DOHH2 (cell line): ENCODE data around the gene SMAP1.

ENCODE experiments used
- H3F3A ChIP-seq: fragments of 200-600 bp; sonication (generic), shearing (Covaris generic); 2 replicates; pipeline ENCODE4 v1.6.0; 2016; ENCODE audit warnings: antibody characterized with exemption, mild to moderate bottlenecking; ENCODE audit not compliant: control insufficient read depth, insufficient read depth
- H3K27ac ChIP-seq: fragments of 200-600 bp; sonication (generic); 2 replicates; pipeline ENCODE4 v1.5.1; 2014; ENCODE audit warnings: low read depth, mild to moderate bottlenecking, low read length, moderate library complexity
- H3K27me3 ChIP-seq: fragments of 200-600 bp; sonication (generic); 2 replicates; pipeline ENCODE4 v1.6.1; 2014; ENCODE audit warnings: mild to moderate bottlenecking, low read length, mixed read lengths; ENCODE audit not compliant: control insufficient read depth
- H3K36me3 ChIP-seq: fragments of 200-600 bp; sonication (generic); 2 replicates; pipeline ENCODE4 v1.6.1; 2014; ENCODE audit warnings: mild to moderate bottlenecking, low read length, moderate library complexity, mixed read lengths; ENCODE audit not compliant: control insufficient read depth
- H3K4me1 ChIP-seq: fragments of 200-600 bp; sonication (generic); 2 replicates; pipeline ENCODE4 v1.6.1; 2014; ENCODE audit warnings: mild to moderate bottlenecking, low read length, mixed read lengths; ENCODE audit not compliant: control insufficient read depth
- H3K4me2 ChIP-seq: fragments of 200-600 bp; sonication (generic); 2 replicates; pipeline ENCODE4 v1.6.0; 2014; ENCODE audit warnings: mild to moderate bottlenecking, low read length, moderate library complexity
- H3K4me3 ChIP-seq: fragments of 200-600 bp; sonication (generic); 2 replicates; pipeline ENCODE4 v1.5.1; 2014; ENCODE audit warnings: mild to moderate bottlenecking, low read length, mixed read lengths
- H3K79me2 ChIP-seq: fragments of 200-600 bp; sonication (generic); 2 replicates; pipeline ENCODE4 v1.6.1; 2014; ENCODE audit warnings: mild to moderate bottlenecking, low read length, mixed read lengths; ENCODE audit not compliant: control insufficient read depth
- H3K9me2 ChIP-seq: fragments of 200-600 bp; sonication (generic); replicated peaks from 2 replicates; pipeline ENCODE4 v1.6.1; 2014; ENCODE audit warnings: mild to moderate bottlenecking, low read length, mixed read lengths; ENCODE audit not compliant: control insufficient read depth
- H3K9me3 ChIP-seq: fragments of 200-600 bp; sonication (generic); 2 replicates; pipeline ENCODE4 v1.6.1; 2014; ENCODE audit warnings: antibody characterized with exemption, low read length, mixed read lengths; ENCODE audit not compliant: control insufficient read depth, insufficient read depth
- H4K20me1 ChIP-seq: fragments of 200-600 bp; sonication (generic); 2 replicates; pipeline ENCODE4 v1.6.0; 2014; ENCODE audit warnings: low read depth, mild to moderate bottlenecking, antibody characterized with exemption, low read length, moderate library complexity; ENCODE audit not compliant: control insufficient read depth, insufficient read depth
- CTCF ChIP-seq: fragments of 200-600 bp; sonication (generic); IDR thresholded peaks from one replicate; pipeline ENCODE4 v1.5.1; 2014; ENCODE audit warnings: antibody characterized with exemption, mild to moderate bottlenecking, low read depth, low read length; ENCODE audit not compliant: poor library complexity, severe bottlenecking
- EZH2phosphoT487 ChIP-seq: fragments of 200-600 bp; sonication (generic); IDR thresholded peaks from 2 replicates; pipeline ENCODE4 v1.6.1; 2017; ENCODE audit warnings: borderline replicate concordance, mild to moderate bottlenecking, antibody characterized with exemption, low read length, moderate library complexity, mixed read lengths

Gene SMAP1

GRCh38 chr6:70669133-70669532 lies 1.4 kb downstream of the SMAP1 start:
- Histone ChIP-seq H3K9me2 (no peaks in the 10 kb centered on the region), H3K27me3 (no peaks in the 10 kb centered on the region), H3K4me1 (peaks cover 19% of the 10 kb centered on the region), H3K9me3 (no peaks in the 10 kb centered on the region), H3K79me2 (peaks cover 63% of the 10 kb centered on the region), H3K36me3 (peaks cover 6% of the 10 kb centered on the region), H3K27ac (no peak overlapping the region), H3K4me3 (peak overlapping the region; percentile 94), H4K20me1 (no peaks in the 10 kb centered on the region; the same call in 1 of the 2 replicates), H3K4me2 (peak overlapping the region; percentile 92), H3F3A (no peaks in the 10 kb centered on the region; the same call in 1 of the 2 replicates)
- TF ChIP-seq CTCF = no peak
- no peak for TF ChIP-seq EZH2phosphoT487

GRCh38 chr6:70672549-70672948 lies 4.9 kb downstream of the SMAP1 start:
- Histone ChIP-seq H4K20me1 (no peaks in the 10 kb centered on the region; the same call in 1 of the 2 replicates), H3K36me3 (peaks cover 6% of the 10 kb centered on the region)

GRCh38 chr6:70673054-70673453 lies 5.4 kb downstream of the SMAP1 start:
- H3K79me2 ChIP-seq = peaks cover 93% of the 10 kb centered on the region
- H3K4me3 ChIP-seq = no peak overlapping the region
- peaks cover 6% of the 10 kb centered on the region for H3K36me3 ChIP-seq
- TF ChIP-seq CTCF (no peak), EZH2phosphoT487 (no peak)
- no peak overlapping the region for H3K4me2 ChIP-seq
- no peaks in the 10 kb centered on the region; the same call in 1 of the 2 replicates for H4K20me1 ChIP-seq
- H3K9me3 ChIP-seq = no peaks in the 10 kb centered on the region
- peaks cover 11% of the 10 kb centered on the region for H3K4me1 ChIP-seq
- H3K27ac ChIP-seq = no peak overlapping the region
- H3K9me2 ChIP-seq = no peaks in the 10 kb centered on the region
- H3F3A ChIP-seq = no peaks in the 10 kb centered on the region; the same call in 1 of the 2 replicates
- H3K27me3 ChIP-seq = no peaks in the 10 kb centered on the region

More at GRCh38 chr6:70672549-70672948, 4.9 kb downstream of the SMAP1 start:
- no peak overlapping the region for H3K27ac ChIP-seq
- H3K4me1 ChIP-seq = peaks cover 11% of the 10 kb centered on the region
- no peaks in the 10 kb centered on the region; the same call in 1 of the 2 replicates for H3F3A ChIP-seq
- H3K27me3 ChIP-seq = no peaks in the 10 kb centered on the region
- H3K4me3 ChIP-seq = no peak overlapping the region
- no peak overlapping the region for H3K4me2 ChIP-seq
- TF ChIP-seq EZH2phosphoT487 = no peak
- no peak for TF ChIP-seq CTCF
- H3K79me2 ChIP-seq = peaks cover 91% of the 10 kb centered on the region
- no peaks in the 10 kb centered on the region for H3K9me2 ChIP-seq
- H3K9me3 ChIP-seq = no peaks in the 10 kb centered on the region
